GM21786 (cell line): ENCODE measurements around the gene BMX.

ENCODE experiments used
- ATAC-seq: cut with Tn5 transposase; IDR thresholded peaks from one replicate; pipeline ENCODE4 v1.9.1; 2021; ENCODE audit not compliant: unreplicated experiment

Gene BMX

DNA sequence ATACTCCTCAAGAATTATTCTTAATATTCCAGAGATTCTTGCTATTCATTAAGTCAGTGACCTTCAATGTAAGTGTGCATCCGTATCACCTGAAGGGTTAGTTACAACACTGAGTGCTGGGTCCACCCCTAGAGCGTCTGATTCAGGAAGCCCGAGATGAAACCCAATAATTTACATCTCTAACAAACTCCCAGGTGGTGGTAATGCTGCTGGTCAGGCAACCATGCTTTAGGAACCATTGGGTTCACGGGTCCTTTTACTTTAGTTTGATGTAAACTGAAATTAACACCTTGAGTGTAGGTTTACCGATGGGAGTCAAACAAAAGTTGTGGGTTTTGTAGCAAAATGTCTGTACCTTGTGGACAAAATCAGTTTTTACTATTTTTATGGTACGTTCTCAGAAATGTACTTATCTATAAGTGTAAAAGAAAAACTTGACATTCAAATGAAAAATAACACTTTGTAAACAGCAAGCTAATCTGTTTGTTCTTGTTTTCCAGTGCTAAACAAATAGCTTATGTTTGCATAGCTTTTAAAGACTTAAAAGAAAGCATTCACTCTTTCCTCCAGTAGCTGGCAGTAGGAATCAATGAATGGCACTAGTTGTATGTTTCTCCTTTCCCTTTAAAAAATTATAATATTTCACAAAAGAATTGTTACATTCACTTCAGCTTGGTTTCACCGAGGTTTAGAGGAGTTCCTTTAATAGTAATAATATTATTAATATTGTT lies 67.4 kb downstream of the BMX start:
- ATAC-seq = no peak

DNA sequence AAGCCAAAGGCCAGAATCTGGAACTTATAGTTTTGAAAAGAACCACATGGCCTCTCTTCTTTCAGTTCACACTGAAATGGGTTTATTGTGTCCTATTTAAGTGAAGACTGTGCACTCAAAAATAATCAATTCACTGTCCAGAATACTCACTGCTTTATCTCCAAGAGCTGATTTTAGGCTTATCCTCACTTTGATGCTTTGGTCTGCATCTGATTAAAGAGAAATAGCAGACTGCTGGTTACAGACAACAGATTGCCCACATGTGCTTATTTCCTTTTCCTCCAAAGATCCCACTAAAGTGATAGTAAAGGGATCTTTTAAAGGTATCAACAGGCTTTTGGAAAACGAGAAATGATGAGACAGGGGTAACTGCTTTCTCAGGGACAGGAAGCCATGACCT lies 69.5 kb downstream of the BMX start:
- ATAC-seq = no peak

GRCh38 chrX:15574017-15574416 lies 73.4 kb downstream of the BMX start:
- no peak for ATAC-seq

GRCh38 chrX:15576019-15576418 lies 75.4 kb downstream of the BMX start:
- ATAC-seq = no peak

GRCh38 chrX:15579778-15580747 lies 79.5 kb downstream of the BMX start:
- ATAC-seq = no peak

DNA sequence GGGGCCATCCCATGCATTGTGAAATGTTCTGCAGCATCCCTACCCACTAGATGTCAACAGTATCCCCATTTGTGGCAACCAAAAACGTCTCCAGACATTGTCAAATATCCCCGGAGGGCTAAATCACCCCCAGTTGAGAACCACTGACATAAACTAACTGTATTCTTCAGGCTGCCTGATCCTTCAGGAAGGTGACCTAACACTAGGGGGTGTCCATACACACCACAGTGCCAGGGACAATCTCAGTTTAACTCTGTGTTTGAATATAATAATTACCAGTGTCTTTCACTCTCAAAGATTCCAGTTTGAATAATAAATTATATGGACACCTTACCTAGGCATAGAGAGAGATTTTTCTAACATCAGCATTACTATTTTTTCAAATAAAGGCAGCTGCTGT lies 93.8 kb downstream of the BMX start:
- ATAC-seq = no peak

GRCh38 chrX:15598026-15598425 lies 97.4 kb downstream of the BMX start:
- ATAC-seq = no peak

GRCh38 chrX:15599461-15599860 lies 98.9 kb downstream of the BMX start:
- ATAC-seq = no peak

DNA sequence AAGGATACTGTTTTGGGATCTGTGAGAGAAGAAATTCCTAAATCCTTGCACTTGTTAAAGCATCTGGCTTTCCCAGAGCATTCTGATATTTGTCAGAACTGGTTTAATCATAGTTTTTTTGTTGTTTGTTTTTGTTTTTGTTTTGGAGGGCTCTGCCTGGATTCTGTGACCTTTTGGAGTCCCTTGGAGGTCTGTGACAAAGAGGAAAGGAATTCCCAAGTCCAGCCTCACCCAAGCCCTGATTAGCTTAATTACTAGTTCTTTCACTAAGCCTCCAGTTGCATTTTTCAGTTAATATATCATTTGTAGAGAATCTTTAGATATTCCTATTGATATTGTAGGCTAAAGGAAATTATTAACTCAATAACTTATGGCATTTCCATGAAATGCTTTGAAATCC lies 99.4 kb downstream of the BMX start:
- no peak for ATAC-seq

DNA sequence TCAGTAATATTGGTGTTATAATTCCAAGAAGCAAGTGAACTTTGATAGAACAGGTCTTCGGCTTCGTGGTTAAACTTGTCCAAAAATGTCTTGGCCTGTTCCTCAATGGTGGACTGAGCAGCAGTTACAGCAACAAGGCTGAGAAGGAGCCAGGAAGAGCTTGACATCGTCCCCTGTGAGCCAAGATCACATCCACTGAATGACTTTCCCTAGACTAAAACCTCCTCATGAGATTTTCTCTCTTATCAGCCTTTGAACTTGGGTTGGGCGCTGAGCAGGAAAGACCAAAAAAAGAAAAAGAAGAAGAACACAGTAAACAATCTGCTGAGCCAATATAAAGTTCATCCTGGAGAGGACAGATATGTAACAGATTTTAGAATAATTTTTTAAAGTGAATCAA lies 100.1 kb downstream of the BMX start, which contains the start of gene ACE2:
Gene ACE2 (minus strand): TSS at position 216 of the 400 bp plus-strand sequence. CDS start 49 bp downstream, at position 167.
- no peak for ATAC-seq

- no peak for ATAC-seq
These were observed 101.3 kb downstream of the BMX start for GRCh38 chrX:15601932-15602331.

DNA sequence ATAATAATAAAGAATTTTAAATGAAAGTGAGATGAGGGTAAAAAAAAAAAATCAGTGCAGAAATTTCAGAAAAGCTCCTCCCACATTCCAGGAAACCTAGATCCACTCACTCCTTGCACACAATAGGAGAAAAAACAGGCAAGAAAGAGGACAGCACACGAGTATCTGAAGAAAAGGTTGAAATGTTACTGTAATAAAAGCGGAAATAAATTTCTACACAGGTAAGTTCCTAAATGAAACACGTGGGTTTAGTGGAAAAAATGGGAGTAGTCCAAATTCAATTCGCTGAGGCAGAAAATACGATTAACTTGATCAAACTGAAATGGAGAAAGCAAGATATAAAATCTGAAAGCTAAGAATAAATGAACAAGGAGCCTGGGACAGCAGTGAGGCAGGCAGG lies 102.2 kb downstream of the BMX start:
- no peak for ATAC-seq

GRCh38 chrX:15605226-15605625 lies 104.6 kb downstream of the BMX start:
- no peak for ATAC-seq
